Measurements from ENCODE around the gene CDH13. TPM values are rescaled to one million over a fixed set of nuclear protein-coding genes. Genes with fewer than 3 reads are reported as not detected.

CDH13 gene
- total and polyA plus RNA-seq, 9 of the 15 experiments (the other 6 are each of a cell fraction or from before 2014, with no cell fraction given), result 0.03 TPM; not detected in 8

GRCh38 chr16:83113317-83113716 lies 486.5 kb downstream of the CDH13 start:
- ATAC-seq (peak; percentile 28; the same call in 1 of the 3 replicates), DNase-seq (ENCODE audit: extremely low read depth in 1 of 4, low spot score in 3 of 4) (peak in 2 of 4 experiments; percentile 12 to 16), FAIRE-seq (no peak)
- no peaks in the 10 kb centered on the region for H4K20me1 ChIP-seq (replicated peaks; ENCODE audit: control insufficient read depth, insufficient read depth, low read length)
- H3K9me1 ChIP-seq (ENCODE audit: control insufficient read depth, insufficient read depth, low read length), result no peaks in the 10 kb centered on the region
- no peaks in the 10 kb centered on the region; the same call in 1 of the 2 replicates for H3K9me3 ChIP-seq (replicated peaks; ENCODE audit: control insufficient read depth, insufficient read depth, low read depth, low read length)
- no peaks in the 10 kb centered on the region for H3K4me1 ChIP-seq (replicated peaks in 1 of 2; ENCODE audit: control insufficient read depth in 2 of 2, insufficient read depth in 2 of 2, low read length in 2 of 2)
- no peak overlapping the region for H3K27ac ChIP-seq (ENCODE audit: extremely low read depth, low read depth, low read length)
- H3K79me2 ChIP-seq (ENCODE audit: control insufficient read depth, insufficient read depth, low read length), result no peaks in the 10 kb centered on the region
- no TSS peak for BruUV-seq (replicated peaks)
- no peaks in the 10 kb centered on the region for H3K27me3 ChIP-seq (ENCODE audit: control insufficient read depth in 2 of 2, insufficient read depth in 2 of 2, low read length in 2 of 2)
- no peak overlapping the region for H3K9ac ChIP-seq (ENCODE audit: insufficient read depth in 1 of 2, low read depth in 2 of 2, low read length in 2 of 2)
- POLR2A ChIA-PET, result no interaction called here
- under 1% methylated on average over 7 of the region's 7 CpGs for WGBS (ENCODE audit: insufficient coverage, low coverage, missing lambda C conversion rate)
- no peaks in the 10 kb centered on the region for H3K36me3 ChIP-seq (ENCODE audit: control insufficient read depth, insufficient read depth, low read length)
- H3K4me2 ChIP-seq (ENCODE audit: insufficient read depth, low read length), result no peak overlapping the region
- intact Hi-C loops (cut with micrococcal nuclease) (no loop called here), in situ Hi-C loops (cut with MboI) (no loop called here)
- H2AFZ ChIP-seq (ENCODE audit: low read depth, low read length), result no peak overlapping the region
- no peak overlapping the region for H3K4me3 ChIP-seq
- CTCF ChIA-PET (ENCODE audit: low intra/inter-chr PET ratio), result no interaction called here
- peak in 2 of 3 experiments; percentile 23 to 46; a peak in 2 of 6 replicates for TF ChIP-seq CTCF (IDR thresholded peaks at IDR 0.05 in 2 of 3, conservative IDR thresholded peaks at IDR 0.05 in 1 of 3; ENCODE audit: insufficient read depth in 2 of 3, low read depth in 1 of 3, low read length in 3 of 3)
- no peak for TF ChIP-seq XRCC3 (IDR thresholded peaks at IDR 0.05)
- no peak for TF ChIP-seq ZNF217 (CRISPR knock-in tag; IDR thresholded peaks at IDR 0.05)
- no peak for TF ChIP-seq GABPB1 (CRISPR knock-in tag; IDR thresholded peaks at IDR 0.05)
- TF ChIP-seq GMEB1 (CRISPR knock-in tag; IDR thresholded peaks at IDR 0.05), result no peak
- TF ChIP-seq SPI1 (IDR thresholded peaks at IDR 0.05; ENCODE audit: borderline replicate concordance, low read depth, low read length), result no peak
- no peak for TF ChIP-seq PREB (CRISPR knock-in tag; IDR thresholded peaks at IDR 0.05)
- TF ChIP-seq POLR2G (IDR thresholded peaks at IDR 0.05; ENCODE audit: low read depth, low read length), result no peak
- no peak for TF ChIP-seq SIN3B (IDR thresholded peaks at IDR 0.05; ENCODE audit: low read depth)
- TF ChIP-seq HLTF (IDR thresholded peaks at IDR 0.05), result no peak
- TF ChIP-seq RAD21 (CRISPR knock-in tag; conservative IDR thresholded peaks at IDR 0.05 in 1 of 2, IDR thresholded peaks at IDR 0.05 in 1 of 2), result peak in 1 of 2 experiments; percentile 23; a peak in 2 of 4 replicates
- no peak for TF ChIP-seq VEZF1 (CRISPR knock-in tag; IDR thresholded peaks at IDR 0.05)

Data from K562 (cell line).